ENCODE results near the gene ZNF467. TPM values are rescaled to one million over a fixed set of nuclear protein-coding genes. Genes with fewer than 3 reads are reported as not detected.
A peak's percentile ranks its signal among the peaks of the same experiment; 100 is the strongest.

The ZNF467 gene
- total and polyA plus RNA-seq, 12 donors = 2.2 to 10.5 (median 4.7) TPM

GRCh38 chr7:149725426-149725821, 48.0 kb downstream of the ZNF467 start:
- Histone ChIP-seq H3K27ac (peak overlapping the region in 1 of 10 donors; percentile 15), H3K4me1 (peaks cover 3 to 22% (median 6%) of the 10 kb centered on the region in 9 donors), H3K4me3 (peak overlapping the region in 1 of 10 donors; percentile 22), H3K9me3 (no peaks in the 10 kb centered on the region), H3K36me3 (peaks cover 0 to 99% (median 73%) of the 10 kb centered on the region in 9 donors), H3K27me3 (no peaks in the 10 kb centered on the region)
- ATAC-seq (no peak), DNase-seq (no peak)
- TF ChIP-seq CTCF (IDR thresholded peaks at IDR 0.05) = no peak
- 85% methylated on average over 12 of the region's 12 CpGs for WGBS, 2 donors
- intact Hi-C loops (cut with DNase I) = no loop called here

GRCh38 chr7:149724661-149725425, 48.5 kb downstream of the ZNF467 start:
- Histone ChIP-seq H3K36me3 (peaks cover 0 to 93% (median 72%) of the 10 kb centered on the region in 9 donors), H3K27ac (peak overlapping the region in 1 of 10 donors; percentile 15), H3K4me3 (peak overlapping the region in 1 of 10 donors; percentile 22), H3K9me3 (no peaks in the 10 kb centered on the region), H3K27me3 (no peaks in the 10 kb centered on the region), H3K4me1 (peaks cover 3 to 23% (median 11%) of the 10 kb centered on the region in 9 donors)
- no peak for DNase-seq
- TF ChIP-seq CTCF (IDR thresholded peaks at IDR 0.05) = no peak
- WGBS, 2 donors = 88 to 90% methylated on average over 12 of the region's 12 CpGs
- intact Hi-C loops (cut with DNase I) = no loop called here
- no peak for ATAC-seq

- Histone ChIP-seq H3K4me3 (no peak overlapping the region), H3K36me3 (peaks cover 0 to 92% (median 64%) of the 10 kb centered on the region in 9 donors), H3K4me1 (peaks cover 3 to 26% (median 17%) of the 10 kb centered on the region in 9 donors), H3K9me3 (no peaks in the 10 kb centered on the region), H3K27me3 (no peaks in the 10 kb centered on the region), H3K27ac (no peak overlapping the region)
- TF ChIP-seq CTCF (IDR thresholded peaks at IDR 0.05) = no peak
- ATAC-seq (no peak), DNase-seq (no peak)
- intact Hi-C loops (cut with DNase I) = no loop called here
- 91 to 94% methylated on average over 15 of the region's 15 CpGs for WGBS, 2 donors
Measured at GRCh38 chr7:149723795-149724495, 49.4 kb downstream of the ZNF467 start.

GRCh38 chr7:149723082-149723767, 50.2 kb downstream of the ZNF467 start:
- no peak for TF ChIP-seq CTCF (IDR thresholded peaks at IDR 0.05)
- Histone ChIP-seq H3K9me3 (no peaks in the 10 kb centered on the region), H3K27ac (no peak overlapping the region), H3K4me3 (no peak overlapping the region), H3K36me3 (peaks cover 0 to 85% (median 56%) of the 10 kb centered on the region in 9 donors), H3K27me3 (no peaks in the 10 kb centered on the region), H3K4me1 (peaks cover 3 to 33% (median 22%) of the 10 kb centered on the region in 9 donors)
- no peak for ATAC-seq
- 95 to 97% methylated on average over 13 of the region's 13 CpGs for WGBS, 2 donors
- DNase-seq = no peak
- intact Hi-C loops (cut with DNase I) = no loop called here
